ENCODE results near the gene LAMA1. TPM values are rescaled to one million over a fixed set of nuclear protein-coding genes. Genes with fewer than 3 reads are reported as not detected.

Gene LAMA1
- total RNA-seq, 1 experiment from 2014 or later = not detected

GRCh38 chr18:6891788-6892187 is 225.8 kb downstream of the LAMA1 start:
- H3K79me2 ChIP-seq (ENCODE audit: low read depth) = no peaks in the 10 kb centered on the region
- CTCF ChIA-PET = no interaction called here
- H3K9me2 ChIP-seq (ENCODE audit: insufficient read depth) = no peaks in the 10 kb centered on the region
- no peaks in the 10 kb centered on the region for H3K4me1 ChIP-seq (replicated peaks; ENCODE audit: insufficient read depth)
- H3K9me3 ChIP-seq (ENCODE audit: insufficient read depth, low read depth) = no peaks in the 10 kb centered on the region
- intact Hi-C loops (cut with micrococcal nuclease; ENCODE audit: unreplicated experiment) = no loop called here
- no peaks in the 10 kb centered on the region for H4K20me1 ChIP-seq (ENCODE audit: insufficient read depth)
- H3K27me3 ChIP-seq (ENCODE audit: insufficient read depth, low read depth) = peaks cover 6% of the 10 kb centered on the region; the same call in 1 of the 2 replicates
- TF ChIP-seq, protein P1, sequence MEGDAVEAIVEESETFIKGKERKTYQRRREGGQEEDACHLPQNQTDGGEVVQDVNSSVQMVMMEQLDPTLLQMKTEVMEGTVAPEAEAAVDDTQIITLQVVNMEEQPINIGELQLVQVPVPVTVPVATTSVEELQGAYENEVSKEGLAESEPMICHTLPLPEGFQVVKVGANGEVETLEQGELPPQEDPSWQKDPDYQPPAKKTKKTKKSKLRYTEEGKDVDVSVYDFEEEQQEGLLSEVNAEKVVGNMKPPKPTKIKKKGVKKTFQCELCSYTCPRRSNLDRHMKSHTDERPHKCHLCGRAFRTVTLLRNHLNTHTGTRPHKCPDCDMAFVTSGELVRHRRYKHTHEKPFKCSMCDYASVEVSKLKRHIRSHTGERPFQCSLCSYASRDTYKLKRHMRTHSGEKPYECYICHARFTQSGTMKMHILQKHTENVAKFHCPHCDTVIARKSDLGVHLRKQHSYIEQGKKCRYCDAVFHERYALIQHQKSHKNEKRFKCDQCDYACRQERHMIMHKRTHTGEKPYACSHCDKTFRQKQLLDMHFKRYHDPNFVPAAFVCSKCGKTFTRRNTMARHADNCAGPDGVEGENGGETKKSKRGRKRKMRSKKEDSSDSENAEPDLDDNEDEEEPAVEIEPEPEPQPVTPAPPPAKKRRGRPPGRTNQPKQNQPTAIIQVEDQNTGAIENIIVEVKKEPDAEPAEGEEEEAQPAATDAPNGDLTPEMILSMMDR (conservative IDR thresholded peaks at IDR 0.05) = no peak
- no peak for TF ChIP-seq EZH2 (IDR thresholded peaks at IDR 0.05; ENCODE audit: low read depth)
- DNase-seq = no peak
- no peak overlapping the region for H3K4me3 ChIP-seq
- no peaks in the 10 kb centered on the region for H3F3A ChIP-seq (ENCODE audit: insufficient read depth, low read depth)
- H3K4me2 ChIP-seq = no peak overlapping the region
- no TSS peak for BruUV-seq (replicated peaks)
- no peaks in the 10 kb centered on the region for H3K36me3 ChIP-seq (ENCODE audit: low read depth)
- POLR2A ChIA-PET (ENCODE audit: unreplicated experiment) = no interaction called here
- H3K27ac ChIP-seq = no peak overlapping the region
- no peak overlapping the region for H2AFZ ChIP-seq

Other genes starting within 250 kb of the LAMA1 start
- not detected in 2 replicates for gene LRRC30, start 113.3 kb upstream of the LAMA1 start, total RNA-seq (2021)